A549 treated with AZD9567 at 1 μM for 4 hours (cell line): ENCODE measurements around the gene FGA. TPM values are rescaled to one million over a fixed set of nuclear protein-coding genes. Genes with fewer than 3 reads are reported as not detected.

Source experiments
- total RNA-seq: library from RNA; stranded (reverse); fragments of 200-300 nt; extraction: Qiagen RNA extraction; gene quantifications from 5 replicates; pipeline ENCODE4 v1.2.3, GENCODE V29; 2022; ENCODE audit not compliant: insufficient read depth

The FGA gene
- 12.8 to 27.7 TPM (median 13.4 TPM) in 5 replicates for total RNA-seq

DNA sequence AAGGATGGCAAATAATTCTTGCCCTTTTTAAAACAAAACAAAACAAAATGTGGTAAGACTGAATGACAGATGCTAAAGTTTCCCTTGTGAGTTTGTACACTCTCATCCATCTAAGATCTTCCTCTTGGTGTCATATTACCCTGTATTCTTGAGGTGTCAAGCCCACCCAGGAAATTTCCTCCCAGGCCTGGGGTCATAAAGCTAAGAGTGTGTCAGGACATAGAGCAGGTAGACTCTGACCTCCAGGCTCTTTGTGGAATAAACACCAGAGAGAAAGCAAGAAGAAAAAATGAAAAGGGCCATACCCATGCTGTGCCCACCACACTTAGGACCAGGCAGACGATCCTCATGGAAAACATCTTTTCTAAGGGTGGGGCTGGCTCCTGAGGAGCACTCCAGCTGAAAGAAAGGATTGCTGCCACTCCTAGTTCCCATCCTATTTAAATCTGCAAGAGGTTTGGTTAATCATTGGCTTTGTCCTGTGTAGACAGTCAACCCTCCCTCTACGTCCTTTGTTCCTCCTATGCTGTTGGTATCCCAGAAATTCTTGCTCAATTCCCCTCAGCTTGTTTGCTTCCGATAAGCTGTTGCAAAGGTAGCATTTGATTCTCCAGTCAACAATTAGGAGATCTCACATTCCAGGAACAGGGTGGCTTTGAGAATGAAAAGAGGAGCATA is at the start of gene FGA:
Gene FGA, minus strand, starts transcription at position 414 of the 678 bp plus-strand sequence. Its CDS starts 55 bp downstream, at position 359.

GRCh38 chr4:154612472-154613414 is 22.2 kb upstream of the FGA start, which contains the start of gene FGG:
FGG (minus strand) TSS chr4:154612656; CDS start chr4:154612609, 47 bp downstream.

DNA sequence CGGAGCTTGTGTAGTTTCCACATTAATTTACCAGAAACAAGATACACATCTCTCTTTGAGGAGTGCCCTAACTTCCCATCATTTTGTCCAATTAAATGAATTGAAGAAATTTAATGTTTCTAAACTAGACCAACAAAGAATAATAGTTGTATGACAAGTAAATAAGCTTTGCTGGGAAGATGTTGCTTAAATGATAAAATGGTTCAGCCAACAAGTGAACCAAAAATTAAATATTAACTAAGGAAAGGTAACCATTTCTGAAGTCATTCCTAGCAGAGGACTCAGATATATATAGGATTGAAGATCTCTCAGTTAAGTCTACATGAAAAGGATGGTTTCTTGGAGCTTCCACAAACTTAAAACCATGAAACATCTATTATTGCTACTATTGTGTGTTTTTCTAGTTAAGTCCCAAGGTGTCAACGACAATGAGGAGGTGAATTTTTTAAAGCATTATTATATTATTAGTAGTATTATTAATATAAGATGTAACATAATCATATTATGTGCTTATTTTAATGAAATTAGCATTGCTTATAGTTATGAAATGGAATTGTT is 27.8 kb downstream of the FGA start, which contains the start of gene FGB:
Gene FGB, plus strand, starts transcription at position 315 of the 558 bp plus-strand sequence. Its CDS starts 8 bp downstream, at position 323.

DNA sequence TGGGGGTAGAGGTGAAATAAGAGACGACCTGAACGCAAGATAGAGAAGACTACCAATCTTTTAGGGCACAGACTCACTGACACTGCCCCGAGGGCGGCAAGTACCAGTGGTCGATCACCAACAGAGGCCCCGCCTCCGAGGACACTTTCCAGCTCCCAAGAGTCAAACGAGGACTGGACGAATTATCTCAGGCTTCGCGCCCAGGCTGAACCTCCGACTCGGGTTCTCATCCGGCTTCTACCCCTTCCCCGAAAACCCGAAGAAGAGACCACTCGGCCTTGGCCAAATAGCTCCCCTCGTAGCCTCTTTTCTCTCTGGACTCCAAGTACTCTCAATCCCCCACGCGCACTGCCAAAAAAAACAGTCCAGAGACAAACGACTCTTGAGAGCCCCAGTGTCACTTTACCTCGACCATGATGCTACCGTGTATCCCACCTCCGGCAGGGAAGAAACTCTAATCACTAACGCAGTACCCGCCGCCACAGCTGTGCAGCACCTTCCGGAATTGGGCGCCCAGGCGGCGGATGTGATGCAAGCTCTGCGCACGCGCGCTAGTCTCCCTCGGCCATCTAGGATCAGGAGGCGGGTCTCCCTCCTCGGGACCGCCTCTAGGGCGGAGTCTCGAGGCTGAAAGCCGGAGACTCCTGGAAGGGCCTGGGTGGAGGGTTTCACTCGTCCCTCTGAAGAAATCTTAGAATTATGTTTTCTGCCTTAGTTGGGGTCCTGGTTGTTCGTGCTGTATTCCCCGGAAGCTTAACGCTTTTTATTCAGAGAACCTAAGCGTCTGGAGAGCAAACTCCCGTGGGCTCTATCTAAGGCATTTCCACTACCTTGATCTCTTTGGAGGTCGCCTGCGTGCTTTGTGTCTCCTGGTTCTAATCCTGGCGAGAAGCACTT is 40.4 kb downstream of the FGA start, which contains the start of gene PLRG1:
Gene PLRG1, minus strand, starts transcription at position 507 of the 897 bp plus-strand sequence. Its CDS starts 92 bp downstream, at position 415.

Other genes with a start within 250 kb of the FGA start
- gene DCHS2, start 98.9 kb downstream of the FGA start, total RNA-seq = 0.02 to 0.11 TPM in 2 of 5 replicates, not detected in the others
- gene PLRG1, start 40.3 kb downstream of the FGA start, total RNA-seq = 56.8 to 91.4 TPM (median 59.9 TPM) in 5 replicates
- gene FGB, start 27.7 kb downstream of the FGA start, total RNA-seq = 14.0 to 37.7 TPM (median 17.0 TPM) in 5 replicates
- gene FGG, start 21.9 kb upstream of the FGA start, total RNA-seq = 4.8 to 8.3 TPM (median 5.7 TPM) in 5 replicates
- 0.08 to 0.10 TPM in 2 of 5 replicates, not detected in the others for gene LRAT, start 153.3 kb upstream of the FGA start, total RNA-seq
- gene RBM46, start 190.5 kb upstream of the FGA start, total RNA-seq = not detected in 5 replicates